GM18951 (cell line): ENCODE measurements around the gene DCLRE1B.

ENCODE experiments used
- POLR2A ChIP-seq: IDR thresholded peaks from 4 replicates; pipeline ENCODE4 v1.6.1; 2011; ENCODE audit warnings: mild to moderate bottlenecking; ENCODE audit not compliant: insufficient read length, insufficient read depth; ENCODE audit errors: extremely low read depth
- in situ Hi-C: fragments of 300-500 bp; cut with MboI; formaldehyde crosslinking; loops from one replicate; pipeline ENCODE4 v1.12.0; 2022; ENCODE audit warnings: low sequenced_read_pairs, mixed read lengths, inconsistent platforms; ENCODE audit not compliant: unreplicated experiment

Gene DCLRE1B

GRCh38 chr1:113898241-113898814 is 6.8 kb upstream of the DCLRE1B start:
- in situ Hi-C loops: no loop called here
- TF ChIP-seq POLR2A: no peak

GRCh38 chr1:113899111-113899510 is 6.0 kb upstream of the DCLRE1B start:
- TF ChIP-seq POLR2A: no peak
- in situ Hi-C loops: no loop called here

GRCh38 chr1:113901191-113901590 is 3.9 kb upstream of the DCLRE1B start:
- in situ Hi-C loops: loop anchor here (10.0 kb wide), 1 partner anchor 66 kb away; no protein-coding TSS in a partner anchor
- TF ChIP-seq POLR2A: no peak

GRCh38 chr1:113903501-113904292 is 1.4 kb upstream of the DCLRE1B start:
- in situ Hi-C loops: loop anchor here (10.0 kb wide), 1 partner anchor 69 kb away; no protein-coding TSS in a partner anchor
- no peak for TF ChIP-seq POLR2A

GRCh38 chr1:113904293-113904673 is 843 bp upstream of the DCLRE1B start:
- no peak for TF ChIP-seq POLR2A
- in situ Hi-C loops: loop anchor here (10.0 kb wide), 1 partner anchor 69 kb away; no protein-coding TSS in a partner anchor

- no peak for TF ChIP-seq POLR2A
- in situ Hi-C loops: loop anchor here (10.0 kb wide), 1 partner anchor 71 kb away; no protein-coding TSS in a partner anchor
These were observed 322 bp downstream of the DCLRE1B start for GRCh38 chr1:113905435-113905861.

- TF ChIP-seq POLR2A: no peak
- in situ Hi-C loops: no loop called here
These were observed 7.6 kb downstream of the DCLRE1B start for GRCh38 chr1:113912594-113913311.

- no peak for TF ChIP-seq POLR2A
- in situ Hi-C loops: no loop called here
These were observed 8.2 kb downstream of the DCLRE1B start for GRCh38 chr1:113913312-113913668.

GRCh38 chr1:113913887-113914664 is 8.9 kb downstream of the DCLRE1B start:
- in situ Hi-C loops: no loop called here
- TF ChIP-seq POLR2A: no peak

GRCh38 chr1:113916974-113917373 is 11.8 kb downstream of the DCLRE1B start:
- in situ Hi-C loops: no loop called here
- TF ChIP-seq POLR2A: no peak

- in situ Hi-C loops: no loop called here
- no peak for TF ChIP-seq POLR2A
These were observed 12.4 kb downstream of the DCLRE1B start for GRCh38 chr1:113917400-113918082.

GRCh38 chr1:113918243-113918642 is 13.1 kb downstream of the DCLRE1B start:
- no peak for TF ChIP-seq POLR2A
- in situ Hi-C loops: no loop called here
